NT2/D1 (cell line): Measurements from ENCODE around the gene HTT-AS.
"Not testable (repeated sequence)": the region's sequence is repeated elsewhere in the genome, so short reads cannot be mapped to it uniquely, and the experiment has no call there.

Experiments used
- DNase-seq: peaks from one replicate; pipeline ENCODE4 v3.0.0-alpha.2; 2011; ENCODE audit warnings: low read depth, low spot score
- H3K27me3 ChIP-seq: 2 replicates; pipeline ENCODE4 v1.6.0; 2011; ENCODE audit warnings: mild to moderate bottlenecking; ENCODE audit not compliant: insufficient read length, insufficient read depth
- H3K36me3 ChIP-seq: 2 replicates; pipeline ENCODE4 v1.6.1; 2011; ENCODE audit warnings: mild to moderate bottlenecking, low read length, mixed read lengths; ENCODE audit not compliant: insufficient read depth, insufficient read length
- H3K4me1 ChIP-seq: 2 replicates; pipeline ENCODE4 v1.5.1; 2011; ENCODE audit not compliant: insufficient read depth, insufficient read length
- H3K4me3 ChIP-seq: 2 replicates; pipeline ENCODE4 v1.5.1; 2011; ENCODE audit warnings: low read depth; ENCODE audit not compliant: insufficient read length
- H3K9ac ChIP-seq: 2 replicates; pipeline ENCODE4 v1.6.0; 2011; ENCODE audit warnings: low read depth; ENCODE audit not compliant: insufficient read length
- H3K9me3 ChIP-seq: 2 replicates; pipeline ENCODE4 v1.5.1; 2011; ENCODE audit warnings: mild to moderate bottlenecking, low read length; ENCODE audit not compliant: insufficient read depth
- SUZ12 ChIP-seq: IDR thresholded peaks from 2 replicates; pipeline ENCODE4 v1.6.1; 2011; ENCODE audit not compliant: insufficient read length, insufficient read depth; ENCODE audit errors: extremely low read depth
- YY1 ChIP-seq: IDR thresholded peaks from 2 replicates; pipeline ENCODE4 v1.6.1; 2011; ENCODE audit not compliant: insufficient read length, insufficient read depth
- ZNF274 ChIP-seq: IDR thresholded peaks from 2 replicates; pipeline ENCODE4 v1.6.1; 2011; ENCODE audit warnings: mild to moderate bottlenecking, low read depth, low read length

HTT-AS gene

GRCh38 chr4:3066836-3067400 lies 7.4 kb downstream of the HTT-AS start:
- no peak overlapping the region for H3K9ac ChIP-seq

GRCh38 chr4:3065551-3065950 lies 8.8 kb downstream of the HTT-AS start:
- TF ChIP-seq ZNF274 (no peak), SUZ12 (no peak), YY1 (no peak)

More at GRCh38 chr4:3066836-3067400, 7.4 kb downstream of the HTT-AS start:
- Histone ChIP-seq H3K36me3 (no peaks in the 10 kb centered on the region), H3K27me3 (no peaks in the 10 kb centered on the region), H3K4me3 (no peak overlapping the region), H3K4me1 (peaks cover 6% of the 10 kb centered on the region), H3K9me3 (no peaks in the 10 kb centered on the region)
- TF ChIP-seq YY1 (no peak), ZNF274 (no peak), SUZ12 (no peak)
- no peak for DNase-seq

GRCh38 chr4:3062471-3062870 lies 11.9 kb downstream of the HTT-AS start:
- no peaks in the 10 kb centered on the region for H3K9me3 ChIP-seq
- no peak for DNase-seq
- H3K36me3 ChIP-seq = no peaks in the 10 kb centered on the region
- H3K27me3 ChIP-seq = no peaks in the 10 kb centered on the region
- peaks cover 4% of the 10 kb centered on the region for H3K4me1 ChIP-seq
- TF ChIP-seq ZNF274 (no peak), YY1 (no peak), SUZ12 (no peak)
- H3K4me3 ChIP-seq = no peak overlapping the region
- no peak overlapping the region for H3K9ac ChIP-seq

More at GRCh38 chr4:3065551-3065950, 8.8 kb downstream of the HTT-AS start:
- H3K27me3 ChIP-seq = no peaks in the 10 kb centered on the region
- DNase-seq = no peak
- H3K4me1 ChIP-seq = peaks cover 5% of the 10 kb centered on the region
- no peak overlapping the region for H3K9ac ChIP-seq
- H3K9me3 ChIP-seq = no peaks in the 10 kb centered on the region
- no peaks in the 10 kb centered on the region for H3K36me3 ChIP-seq
- no peak overlapping the region for H3K4me3 ChIP-seq

- DNase-seq = no peak
- no peak for TF ChIP-seq ZNF274
- no peak for TF ChIP-seq SUZ12
- no peak for TF ChIP-seq YY1
- H3K9me3 ChIP-seq = peaks cover 9% of the 10 kb centered on the region; the same call in 1 of the 2 replicates
- H3K4me1 ChIP-seq = peaks cover 4% of the 10 kb centered on the region
- H3K27me3 ChIP-seq = no peaks in the 10 kb centered on the region
- H3K9ac ChIP-seq = no peak overlapping the region
- H3K36me3 ChIP-seq = no peaks in the 10 kb centered on the region
- H3K4me3 ChIP-seq = no peak overlapping the region
Measured at GRCh38 chr4:3060946-3061345, 13.4 kb downstream of the HTT-AS start.

GRCh38 chr4:3059943-3060342 lies 14.4 kb downstream of the HTT-AS start:
- no peak overlapping the region for H3K4me3 ChIP-seq
- no peak for TF ChIP-seq SUZ12
- TF ChIP-seq YY1 = no peak
- no peak for TF ChIP-seq ZNF274
- peaks cover 19% of the 10 kb centered on the region; the same call in 1 of the 2 replicates for H3K9me3 ChIP-seq

GRCh38 chr4:3054169-3054759 lies 20.1 kb downstream of the HTT-AS start:
- TF ChIP-seq SUZ12 (no peak), ZNF274 (no peak), YY1 (no peak)
- no peaks in the 10 kb centered on the region for H3K36me3 ChIP-seq
- DNase-seq = no peak
- no peaks in the 10 kb centered on the region for H3K4me1 ChIP-seq
- H3K4me3 ChIP-seq = no peak overlapping the region
- peaks cover 57% of the 10 kb centered on the region for H3K9me3 ChIP-seq
- no peak overlapping the region for H3K9ac ChIP-seq
- H3K27me3 ChIP-seq = no peaks in the 10 kb centered on the region

More at GRCh38 chr4:3059943-3060342, 14.4 kb downstream of the HTT-AS start:
- Histone ChIP-seq H3K9ac (no peak overlapping the region), H3K36me3 (no peaks in the 10 kb centered on the region), H3K4me1 (peaks cover 4% of the 10 kb centered on the region), H3K27me3 (no peaks in the 10 kb centered on the region)
- DNase-seq = no peak

GRCh38 chr4:3051141-3051897 lies 23.0 kb downstream of the HTT-AS start:
- H3K36me3 ChIP-seq, H3K27me3 ChIP-seq, H3K4me1 ChIP-seq, H3K4me3 ChIP-seq, DNase-seq, H3K9ac ChIP-seq: not testable (repeated sequence)
- peaks cover 51% of the 10 kb centered on the region for H3K9me3 ChIP-seq
